GOT3 (cell line): ENCODE data around the gene MEN1.
"Not testable (repeated sequence)": the region's sequence is repeated elsewhere in the genome, so short reads cannot be mapped to it uniquely, and the experiment has no call there.

Experiments
- DNase-seq: peaks from one replicate; lab custom pipeline; 2025; ENCODE audit warnings: mixed read lengths; lab: John Stamatoyannopoulos, UW

MEN1 gene

GRCh38 chr11:64845776-64846129 lies 35.4 kb upstream of the MEN1 start:
- not testable (repeated sequence) for DNase-seq

DNA sequence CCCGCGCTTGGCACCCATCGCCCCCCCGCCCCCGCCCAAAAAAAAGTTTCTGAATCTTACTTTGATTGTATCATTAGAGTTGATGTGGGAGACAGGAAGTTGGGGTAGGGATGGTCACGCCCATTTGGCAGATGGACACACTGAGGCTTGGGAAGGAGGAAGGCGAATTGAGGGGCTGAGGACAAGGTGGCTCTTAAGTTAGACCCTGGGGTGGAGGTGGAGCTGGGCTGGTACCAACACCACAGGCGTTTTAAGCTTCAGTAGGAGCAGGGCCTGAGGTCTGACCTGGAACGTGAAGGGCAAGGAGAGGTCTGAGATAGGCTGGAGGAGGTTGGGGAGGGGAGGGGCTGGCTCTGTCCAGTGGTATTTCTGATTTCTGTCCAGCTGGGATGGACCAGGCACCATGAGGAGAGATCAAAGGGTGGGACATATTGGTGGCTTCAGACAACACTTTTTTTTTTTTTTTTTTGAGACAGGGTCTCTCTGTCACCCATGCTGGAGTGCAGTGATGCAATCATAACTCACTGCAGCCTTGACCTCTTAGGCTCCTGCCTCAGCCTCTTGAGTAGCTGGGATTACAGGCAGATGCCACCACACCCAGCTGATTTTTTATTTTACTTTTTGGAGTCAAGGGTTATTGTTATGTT lies 34.9 kb upstream of the MEN1 start:
- no peak for DNase-seq

GRCh38 chr11:64844330-64845128 lies 34.2 kb upstream of the MEN1 start, which contains the start of gene CDC42BPG:
CDC42BPG (minus strand) TSS chr11:64844653; CDS start chr11:64844569, 84 bp downstream.
- no peak for DNase-seq

DNA sequence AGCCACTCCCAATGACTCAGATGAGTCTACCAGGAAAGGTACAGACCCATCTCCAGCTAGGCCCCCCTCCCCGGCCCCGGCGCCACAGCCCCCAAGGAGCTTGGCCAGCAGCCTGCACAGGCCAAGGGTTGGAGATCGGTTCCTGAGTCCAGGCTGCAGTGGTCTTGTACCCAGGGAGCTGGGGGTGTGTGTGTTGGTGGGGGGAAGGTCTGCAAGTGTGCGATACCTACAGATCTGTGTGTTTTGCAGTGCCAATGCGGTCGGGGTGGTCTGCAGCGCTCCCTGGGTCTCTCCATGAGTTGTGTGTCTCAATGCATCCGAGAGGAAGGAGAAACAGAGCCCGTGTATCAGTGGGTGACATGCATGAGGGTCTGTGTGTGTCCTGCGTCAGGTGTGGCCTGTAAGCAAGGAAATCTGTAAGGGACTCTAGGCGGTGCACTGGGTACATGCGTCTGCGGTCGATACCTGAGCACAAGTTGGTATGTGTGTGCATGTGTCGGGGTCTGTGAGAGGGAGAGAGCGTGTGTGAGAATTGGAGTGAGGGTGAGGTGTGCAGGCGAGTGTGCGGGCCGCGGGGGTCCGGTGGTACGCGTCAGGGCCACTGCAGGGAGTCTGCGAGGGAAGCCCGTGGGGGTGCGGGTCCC lies 33.5 kb upstream of the MEN1 start:
- DNase-seq = no peak

DNA sequence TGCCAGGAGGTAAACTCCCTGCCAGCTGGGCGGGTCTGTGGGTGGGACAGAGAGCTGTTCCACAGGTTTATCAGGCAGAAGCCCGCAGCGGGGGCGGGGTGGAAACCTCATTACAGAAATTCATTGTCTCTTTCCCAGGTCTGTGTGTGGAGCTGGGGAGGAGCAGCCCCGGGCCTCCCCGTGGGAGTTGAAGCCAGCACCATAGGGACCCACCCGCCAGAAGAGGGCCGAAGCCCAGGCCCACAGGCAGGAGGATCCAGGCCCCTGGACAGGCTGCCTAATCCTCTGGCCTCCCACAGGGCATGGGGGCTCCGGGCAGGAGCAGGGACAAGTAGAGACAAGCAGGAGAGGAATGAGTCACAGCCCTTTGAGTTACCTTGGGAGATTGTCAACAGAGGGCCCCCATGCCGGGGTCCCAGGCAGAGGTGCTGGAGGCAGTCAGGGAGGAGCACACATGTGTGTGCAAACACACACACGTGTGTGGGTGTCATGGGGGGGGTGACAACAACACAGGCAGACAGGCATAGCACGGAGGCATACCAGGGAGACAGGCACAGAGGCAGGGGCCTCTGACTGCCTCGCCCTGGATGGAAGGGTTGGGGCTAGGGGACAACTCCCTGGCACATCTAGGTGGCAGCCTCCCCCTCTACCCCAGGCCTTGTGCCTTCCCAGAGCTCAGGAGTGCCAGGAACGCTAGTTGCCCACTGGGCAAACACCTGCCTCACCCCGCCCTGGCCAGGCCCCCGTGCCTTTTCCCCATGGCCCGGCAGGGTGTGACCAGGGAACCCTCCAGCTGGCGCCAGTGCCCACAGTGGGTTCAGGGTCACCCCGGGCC lies 32.7 kb upstream of the MEN1 start:
- no peak for DNase-seq

- no peak for DNase-seq
Measured at GRCh38 chr11:64842366-64842759, 32.0 kb upstream of the MEN1 start.

DNA sequence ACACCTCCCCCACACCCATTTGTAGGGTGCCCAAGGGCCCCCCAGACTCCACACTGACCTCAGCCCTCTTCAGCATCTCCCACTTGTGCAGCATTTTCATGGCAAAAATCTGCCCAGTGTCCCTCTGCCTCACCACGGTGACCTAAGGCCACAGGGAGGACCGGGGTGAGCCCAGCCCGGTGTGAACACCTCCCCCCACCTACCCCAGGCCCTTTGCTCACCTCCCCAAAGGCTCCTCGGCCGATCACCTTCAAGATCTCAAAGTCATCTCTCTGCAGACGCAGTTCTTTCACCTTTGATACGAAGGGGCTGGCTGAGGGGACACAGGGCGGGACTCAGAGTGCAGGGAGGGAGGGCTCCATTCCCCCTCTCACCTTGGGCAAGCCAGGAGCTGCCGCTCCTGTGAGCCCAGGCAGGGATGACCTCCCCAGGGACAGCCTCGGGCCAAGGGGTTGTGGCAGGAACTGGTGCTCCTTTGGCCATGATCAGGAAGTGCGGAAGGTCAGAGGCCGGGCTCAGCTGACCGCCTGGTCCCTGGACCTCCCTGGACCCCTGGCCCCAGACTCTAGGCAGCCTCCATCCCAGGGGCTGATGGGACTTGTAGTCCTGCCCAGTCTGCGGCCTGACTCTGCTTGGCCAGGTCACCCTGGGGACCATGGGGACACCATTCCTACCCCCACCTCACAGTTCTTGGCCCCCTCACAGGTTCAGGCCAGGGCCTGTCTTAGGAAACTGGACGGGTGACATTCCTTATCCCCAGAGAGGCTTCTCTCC lies 31.4 kb upstream of the MEN1 start:
- no peak for DNase-seq

GRCh38 chr11:64839887-64840782 lies 29.8 kb upstream of the MEN1 start:
- no peak for DNase-seq

DNA sequence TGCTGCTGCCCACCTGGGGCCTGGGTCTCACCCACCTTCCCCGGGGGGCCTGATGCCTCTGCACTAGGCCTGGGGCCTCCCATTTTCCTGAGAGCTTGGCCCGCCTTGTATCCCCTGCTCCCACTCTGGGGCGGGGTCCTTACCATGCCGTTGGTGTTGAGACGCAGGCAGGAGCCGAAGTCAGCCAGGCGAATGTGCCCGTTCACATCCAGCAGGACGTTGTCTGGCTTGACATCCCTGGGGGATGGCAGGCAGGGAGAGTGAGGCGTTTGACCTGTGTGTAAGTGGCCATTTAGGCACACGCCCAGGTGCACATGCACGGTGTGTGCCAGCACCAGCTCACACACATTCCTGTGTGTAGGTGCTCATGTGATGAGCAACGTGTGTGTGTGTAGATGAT lies 29.0 kb upstream of the MEN1 start:
- no peak for DNase-seq

GRCh38 chr11:64838600-64839334 lies 28.4 kb upstream of the MEN1 start:
- DNase-seq = no peak

DNA sequence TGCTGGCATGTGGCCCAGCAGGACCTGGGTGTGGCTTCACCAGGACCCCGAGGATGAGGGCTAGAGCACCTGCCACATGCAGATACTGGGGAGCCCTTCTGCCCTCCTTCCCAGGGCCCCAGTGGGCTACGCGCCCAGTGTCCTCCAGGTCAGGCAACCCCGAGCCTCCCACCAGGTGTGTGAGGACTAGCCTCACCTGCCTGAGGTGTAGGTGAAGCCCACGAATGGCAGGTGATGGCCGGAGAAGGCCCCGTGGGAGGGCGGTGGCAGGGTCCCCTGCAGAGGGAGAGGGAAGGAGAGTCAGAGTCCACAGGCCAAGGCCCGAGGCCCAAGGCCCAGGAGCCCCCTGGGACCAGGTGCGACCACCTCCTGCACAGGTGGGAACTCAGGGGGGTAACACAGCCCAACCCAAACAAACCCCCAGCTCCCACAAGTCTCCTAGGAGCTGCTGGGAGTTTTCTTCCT lies 27.6 kb upstream of the MEN1 start:
- no peak for DNase-seq

- DNase-seq = no peak
Measured at GRCh38 chr11:64836448-64837072, 26.2 kb upstream of the MEN1 start.

- no peak for DNase-seq
Measured at GRCh38 chr11:64835616-64836447, 25.5 kb upstream of the MEN1 start.

DNA sequence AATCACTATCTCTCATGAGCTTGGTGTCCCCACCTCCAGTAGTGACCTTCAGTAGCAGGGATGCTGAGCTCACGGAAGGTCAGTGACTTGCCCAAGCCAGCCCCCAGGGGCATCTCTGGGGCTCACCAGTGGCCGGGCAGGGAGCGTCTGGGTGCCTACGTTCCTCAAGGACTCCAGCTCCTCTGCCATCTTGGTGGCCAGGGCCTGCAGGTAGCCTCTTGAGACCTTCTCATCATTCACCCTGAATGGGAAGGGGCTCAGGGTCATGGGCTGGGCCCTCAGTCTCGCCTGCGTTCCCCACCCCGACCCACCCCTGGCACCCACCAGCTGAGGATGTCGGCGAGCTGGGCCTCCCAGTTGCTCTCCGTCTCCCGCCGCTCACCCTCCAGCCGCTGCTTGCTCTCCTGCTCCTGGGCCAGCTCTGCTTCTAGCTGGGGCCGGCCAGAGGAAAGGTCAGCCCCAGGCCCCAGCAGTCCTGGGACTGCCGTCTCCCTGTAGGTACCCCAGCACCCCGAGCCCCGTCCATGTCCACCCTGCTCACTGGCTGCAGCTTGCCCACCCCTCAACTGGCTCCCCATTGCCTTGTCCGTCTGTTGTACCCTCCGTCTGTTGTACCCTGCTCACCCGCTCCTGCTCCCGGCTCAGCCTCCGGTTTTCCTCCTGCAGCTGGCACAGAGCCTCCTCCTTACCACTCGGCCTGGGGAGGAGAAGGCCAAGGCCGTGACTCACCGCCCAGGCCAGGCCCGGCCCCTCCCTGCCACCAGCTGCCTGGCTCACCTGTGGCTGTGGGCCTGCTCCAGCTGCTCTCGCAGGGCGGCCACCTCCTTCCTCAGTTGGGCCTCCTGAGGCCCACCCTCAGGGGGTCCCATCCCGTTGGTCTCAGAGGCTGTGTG lies 24.6 kb upstream of the MEN1 start:
- DNase-seq = no peak

DNA sequence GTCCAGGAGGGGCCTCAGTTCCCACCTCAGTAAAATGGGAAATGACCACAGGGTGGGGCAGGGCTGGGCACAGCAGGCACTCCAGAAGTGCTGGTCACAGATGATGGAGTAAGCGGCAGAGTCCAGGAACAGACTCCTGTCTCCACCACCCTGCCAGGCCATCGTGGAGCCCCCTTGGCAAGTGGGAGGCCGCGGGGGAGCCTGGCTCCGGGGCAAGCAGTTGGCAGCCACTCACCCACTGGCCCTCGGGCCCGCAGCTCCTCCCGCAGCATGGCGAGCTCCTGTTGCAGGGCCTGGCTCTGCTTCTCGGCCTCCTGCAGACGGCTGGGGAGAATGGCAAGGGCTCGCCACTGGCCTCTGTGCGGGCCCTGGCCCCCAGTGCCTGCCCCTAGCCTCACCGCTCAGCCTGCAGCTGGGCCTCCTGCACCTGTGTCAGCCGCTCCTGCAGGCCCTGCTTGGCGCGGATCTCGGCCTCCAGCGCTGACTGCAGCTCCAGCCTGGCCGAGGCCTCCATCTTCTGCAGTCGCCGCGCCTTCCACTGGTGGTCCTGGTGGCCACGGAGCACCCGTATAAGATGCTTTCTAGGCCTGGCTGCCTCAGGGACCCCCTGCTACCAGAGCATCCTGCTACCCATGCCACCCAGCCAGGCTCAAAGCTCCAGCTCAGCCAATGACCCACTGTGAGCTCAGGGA lies 23.8 kb upstream of the MEN1 start:
- DNase-seq = no peak

GRCh38 chr11:64833509-64833908 lies 23.2 kb upstream of the MEN1 start:
- DNase-seq = no peak

GRCh38 chr11:64833198-64833502 lies 22.8 kb upstream of the MEN1 start:
- no peak for DNase-seq
